Activated T-cell treated with anti-CD3 and anti-CD28 coated beads, Interleukin-2, amount 50 U/mL, for 4 hours (primary cell): ENCODE data around the gene GCC1. TPM values are rescaled to one million over a fixed set of nuclear protein-coding genes. Genes with fewer than 3 reads are reported as not detected.
"Not testable (repeated sequence)": the region's sequence is repeated elsewhere in the genome, so short reads cannot be mapped to it uniquely, and the experiment has no call there.

Experiments
- ATAC-seq, 2 donors: fragments of 200-7000 bp; cut with Tn5 transposase; one replicate each; pipeline ENCODE4 v1.10.0; 2021
- DNase-seq: peaks from one replicate; pipeline ENCODE4 v3.0.0-alpha.2; 2020
- H3K27me3 Mint-ChIP-seq: one replicate; pipeline ENCODE4 v1.8.0; 2021; ENCODE audit warnings: low read depth, mixed read lengths
- H3K36me3 Mint-ChIP-seq: one replicate; pipeline ENCODE4 v1.8.0; 2022; ENCODE audit warnings: mixed read lengths; ENCODE audit not compliant: insufficient read depth
- H3K4me1 Mint-ChIP-seq: one replicate; pipeline ENCODE4 v1.8.0; 2021; ENCODE audit warnings: low read depth, mixed read lengths
- H3K4me3 Mint-ChIP-seq: one replicate; pipeline ENCODE4 v1.8.0; 2021; ENCODE audit warnings: mild to moderate bottlenecking, moderate library complexity, mixed read lengths
- H3K9me3 Mint-ChIP-seq: one replicate; pipeline ENCODE4 v1.8.0; 2021; ENCODE audit warnings: mixed read lengths
- total RNA-seq, 3 donors: library from RNA; stranded (reverse); gene quantifications; one replicate each; pipeline ENCODE4 v1.2.1, GENCODE V29; 2021

The GCC1 gene
- total RNA-seq, 3 donors from 2014 or later, result 16.2 to 19.1 (median 18.5) TPM

DNA sequence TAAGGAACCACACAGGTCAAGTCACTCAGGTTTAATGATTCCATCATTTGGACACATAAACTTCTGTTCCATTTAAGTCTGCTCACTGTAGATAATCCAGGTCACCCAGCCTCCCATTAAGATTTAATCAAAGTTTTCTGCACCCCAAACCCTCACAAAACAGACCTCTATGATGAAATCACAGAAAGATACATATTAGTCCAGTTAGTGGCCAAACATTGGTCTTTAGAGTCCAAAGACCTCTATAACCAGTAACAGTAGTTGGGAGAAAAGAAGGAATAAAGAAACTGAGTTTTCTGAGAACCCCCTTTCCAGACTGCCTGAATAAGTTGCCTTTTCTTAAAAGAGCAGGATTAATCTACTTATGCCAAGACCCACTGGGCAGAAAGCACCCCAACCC, 4.8 kb downstream of the GCC1 start:
- H3K4me3 Mint-ChIP-seq, result no peak overlapping the region

DNA sequence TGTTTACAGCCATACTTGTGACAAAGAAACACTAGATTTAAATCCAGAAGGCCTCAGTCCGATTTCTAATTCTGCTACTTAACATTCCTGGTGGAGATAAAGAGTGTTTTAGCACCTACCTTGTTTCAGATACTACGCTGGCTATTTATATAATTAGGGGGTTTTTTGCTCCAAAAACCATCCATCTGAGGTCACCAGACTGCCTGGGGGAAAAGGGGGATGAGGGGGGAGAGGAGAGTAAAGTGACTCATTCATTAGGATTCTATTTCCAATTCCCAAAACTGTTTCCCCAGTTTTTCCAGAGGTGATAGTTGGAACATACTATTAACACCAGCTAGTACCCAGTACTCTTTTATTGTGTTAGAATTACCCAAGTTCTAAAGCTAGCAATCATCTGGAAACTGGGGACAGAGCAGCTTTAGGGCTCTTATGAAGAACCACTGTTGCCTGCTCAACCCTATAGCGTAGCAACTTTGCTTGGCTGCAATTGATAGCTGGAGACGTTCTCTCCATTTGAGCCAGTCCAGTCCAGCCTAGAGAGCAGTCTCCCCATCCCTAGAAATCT, 6.6 kb downstream of the GCC1 start:
- Mint-ChIP-seq H3K4me1 (peaks cover 47% of the 10 kb centered on the region), H3K4me3 (no peak overlapping the region), H3K36me3 (peaks cover 43% of the 10 kb centered on the region), H3K27me3 (no peaks in the 10 kb centered on the region), H3K9me3 (no peaks in the 10 kb centered on the region)
- no peak for ATAC-seq
- DNase-seq, result no peak

More for the DNA sequence above, 4.8 kb downstream of the GCC1 start:
- Mint-ChIP-seq H3K9me3 (no peaks in the 10 kb centered on the region), H3K36me3 (peaks cover 40% of the 10 kb centered on the region), H3K4me1 (peaks cover 59% of the 10 kb centered on the region), H3K27me3 (no peaks in the 10 kb centered on the region)
- DNase-seq (no peak), ATAC-seq (no peak)

DNA sequence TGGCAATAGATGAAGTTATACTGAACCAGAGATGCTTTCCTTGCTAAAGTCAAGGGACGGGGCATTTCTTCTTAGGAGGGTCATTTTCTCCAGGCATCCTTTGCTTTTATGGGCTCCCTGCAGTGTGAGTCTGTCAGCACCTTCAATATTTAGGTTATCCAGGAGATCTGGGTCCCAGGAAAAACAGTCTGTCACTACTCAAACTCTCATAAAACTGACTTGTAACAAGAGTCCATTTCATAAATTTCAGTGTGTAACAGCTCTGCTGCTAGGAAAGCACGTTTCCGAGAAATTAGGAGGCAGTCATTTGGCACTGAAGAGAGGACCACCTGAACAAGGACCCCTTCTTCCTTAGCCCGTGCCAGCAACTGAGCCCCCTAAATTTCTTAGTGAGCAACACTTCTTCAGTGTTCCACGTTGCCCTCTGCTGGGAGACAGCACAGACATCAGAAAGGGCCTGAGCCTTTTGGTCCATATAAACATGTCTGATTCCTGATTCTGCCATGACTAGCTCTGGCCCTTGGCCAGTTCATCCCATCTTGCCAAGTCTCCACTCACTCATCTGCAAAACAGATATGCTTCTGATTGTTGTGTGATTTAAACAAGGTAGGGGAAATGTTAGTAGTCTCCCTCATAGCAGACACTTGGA, 7.2 kb downstream of the GCC1 start:
- H3K27me3 Mint-ChIP-seq, result no peaks in the 10 kb centered on the region
- no peak overlapping the region for H3K4me3 Mint-ChIP-seq
- no peaks in the 10 kb centered on the region for H3K9me3 Mint-ChIP-seq
- DNase-seq, result no peak
- peaks cover 43% of the 10 kb centered on the region for H3K36me3 Mint-ChIP-seq
- ATAC-seq, result no peak
- peaks cover 41% of the 10 kb centered on the region for H3K4me1 Mint-ChIP-seq

DNA sequence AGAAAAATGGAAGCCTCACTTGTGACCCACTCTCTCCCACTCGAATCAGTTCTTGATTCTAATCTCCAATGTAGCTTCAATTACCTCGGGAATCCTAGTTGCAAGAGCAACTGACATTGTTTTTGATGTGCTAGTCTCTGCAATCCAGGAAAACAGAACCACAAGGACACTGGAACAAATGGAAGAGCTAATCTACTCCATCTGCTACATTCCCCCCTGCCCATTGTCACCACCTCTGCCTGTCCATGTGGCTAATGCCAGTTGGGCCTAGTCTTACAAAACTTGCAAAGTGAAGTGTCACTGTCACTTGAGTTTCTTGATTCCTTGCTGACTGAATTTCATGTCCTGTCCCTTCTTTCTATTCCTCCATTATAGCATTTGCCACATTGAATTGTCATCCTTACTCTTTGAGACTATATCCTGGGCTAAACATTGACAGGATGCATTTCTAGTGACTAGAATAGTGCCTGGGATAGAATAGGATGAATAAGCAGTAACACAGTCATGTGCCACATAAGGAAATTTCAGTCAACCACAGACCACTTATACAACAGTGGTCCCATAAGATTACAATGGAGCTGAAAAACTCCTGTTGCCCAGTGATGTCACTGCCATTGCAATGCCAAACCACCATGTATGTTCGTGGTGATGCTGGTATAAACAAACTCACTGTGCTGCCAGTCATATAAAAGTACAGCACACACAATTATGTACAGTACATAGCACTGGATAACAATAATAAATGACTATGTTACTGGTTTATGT, 13.5 kb downstream of the GCC1 start:
- no peaks in the 10 kb centered on the region for H3K9me3 Mint-ChIP-seq
- no peaks in the 10 kb centered on the region for H3K27me3 Mint-ChIP-seq
- peaks cover 4% of the 10 kb centered on the region for H3K4me1 Mint-ChIP-seq
- DNase-seq, result no peak
- H3K36me3 Mint-ChIP-seq, result peaks cover 25% of the 10 kb centered on the region
- no peak overlapping the region for H3K4me3 Mint-ChIP-seq
- no peak for ATAC-seq

DNA sequence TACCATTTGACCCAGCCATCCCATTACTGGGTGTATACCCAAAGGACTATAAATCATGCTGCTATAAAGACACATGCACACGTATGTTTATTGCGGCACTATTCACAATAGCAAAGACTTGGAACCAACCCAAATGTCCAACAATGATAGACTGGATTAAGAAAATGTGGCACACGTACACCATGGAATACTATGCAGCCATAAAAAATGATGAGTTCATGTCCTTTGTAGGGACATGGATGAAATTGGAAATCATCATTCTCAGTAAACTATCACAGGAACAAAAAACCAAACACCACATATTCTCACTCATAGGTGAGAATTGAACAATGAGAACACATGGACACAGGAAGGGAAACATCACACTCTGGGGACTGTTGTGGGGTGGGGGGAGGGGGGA, 17.4 kb downstream of the GCC1 start:
- H3K27me3 Mint-ChIP-seq, ATAC-seq, H3K9me3 Mint-ChIP-seq, DNase-seq, H3K4me1 Mint-ChIP-seq, H3K4me3 Mint-ChIP-seq: not testable (repeated sequence)
- peaks cover 30% of the 10 kb centered on the region for H3K36me3 Mint-ChIP-seq

DNA sequence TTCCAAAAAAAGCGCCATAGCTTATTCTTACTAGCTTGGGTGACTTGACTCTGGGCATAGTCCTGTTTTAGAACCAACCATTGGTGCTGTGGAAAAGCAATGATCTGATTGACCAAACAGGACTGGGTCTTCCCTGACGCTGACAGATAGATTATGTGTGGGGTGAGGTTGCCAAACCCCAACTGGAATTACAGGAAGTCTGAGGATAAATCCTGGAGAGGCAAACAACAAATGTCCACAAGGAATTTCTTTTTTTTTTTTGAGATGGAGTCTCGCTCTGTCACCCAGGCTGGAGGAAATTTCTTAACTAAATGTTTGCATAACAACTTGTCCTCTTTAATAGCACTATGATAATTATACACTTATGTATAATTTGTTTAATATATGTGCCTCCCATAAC, 19.2 kb downstream of the GCC1 start:
- Mint-ChIP-seq H3K27me3 (no peaks in the 10 kb centered on the region), H3K9me3 (peaks cover 5% of the 10 kb centered on the region), H3K4me3 (no peak overlapping the region), H3K4me1 (no peaks in the 10 kb centered on the region), H3K36me3 (peaks cover 24% of the 10 kb centered on the region)
- no peak for DNase-seq
- no peak for ATAC-seq

DNA sequence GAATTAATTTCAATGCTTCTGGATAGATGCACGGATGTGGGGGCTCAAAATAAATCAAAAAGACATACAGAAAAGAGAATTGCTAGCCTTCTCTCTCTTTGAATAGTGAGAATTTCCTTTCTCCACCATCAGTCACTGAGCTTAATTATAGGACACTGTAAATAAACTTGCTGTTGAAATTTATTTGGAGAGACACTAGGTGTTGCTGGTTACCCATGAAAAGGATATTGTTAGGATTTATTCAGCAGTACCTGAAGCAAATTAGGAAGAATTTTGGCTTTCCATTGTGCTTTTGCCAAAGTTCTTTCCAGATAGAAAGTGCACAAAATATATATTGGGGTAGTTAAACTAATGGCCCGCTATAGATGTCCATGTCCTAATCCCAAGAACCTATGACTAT, 27.6 kb downstream of the GCC1 start:
- no peak overlapping the region for H3K4me3 Mint-ChIP-seq
- no peaks in the 10 kb centered on the region for H3K36me3 Mint-ChIP-seq
- H3K4me1 Mint-ChIP-seq, result no peaks in the 10 kb centered on the region
- no peaks in the 10 kb centered on the region for H3K27me3 Mint-ChIP-seq
- no peaks in the 10 kb centered on the region for H3K9me3 Mint-ChIP-seq
- ATAC-seq (no peak), DNase-seq (no peak)

DNA sequence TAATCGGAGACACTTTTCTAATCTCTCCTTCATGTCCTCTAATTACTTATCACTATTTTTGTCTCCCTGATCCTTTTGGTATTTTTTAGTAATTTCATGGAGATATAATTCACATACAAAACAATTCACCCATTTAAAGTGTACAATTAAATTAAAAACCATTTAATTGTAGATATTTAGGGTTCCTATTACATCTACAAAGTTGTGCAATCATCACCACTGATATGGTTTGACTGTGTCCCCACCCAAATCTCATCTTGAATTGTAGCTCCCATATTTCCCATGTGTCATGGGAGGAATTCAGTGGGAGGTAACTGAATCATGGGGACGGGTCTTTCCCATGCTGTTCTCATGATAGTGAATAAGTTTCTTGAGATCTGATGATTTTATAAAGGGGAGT, 29.0 kb downstream of the GCC1 start:
- no peak for ATAC-seq
- Mint-ChIP-seq H3K27me3 (no peaks in the 10 kb centered on the region), H3K4me1 (no peaks in the 10 kb centered on the region), H3K36me3 (no peaks in the 10 kb centered on the region), H3K9me3 (no peaks in the 10 kb centered on the region), H3K4me3 (no peak overlapping the region)
- DNase-seq, result no peak

DNA sequence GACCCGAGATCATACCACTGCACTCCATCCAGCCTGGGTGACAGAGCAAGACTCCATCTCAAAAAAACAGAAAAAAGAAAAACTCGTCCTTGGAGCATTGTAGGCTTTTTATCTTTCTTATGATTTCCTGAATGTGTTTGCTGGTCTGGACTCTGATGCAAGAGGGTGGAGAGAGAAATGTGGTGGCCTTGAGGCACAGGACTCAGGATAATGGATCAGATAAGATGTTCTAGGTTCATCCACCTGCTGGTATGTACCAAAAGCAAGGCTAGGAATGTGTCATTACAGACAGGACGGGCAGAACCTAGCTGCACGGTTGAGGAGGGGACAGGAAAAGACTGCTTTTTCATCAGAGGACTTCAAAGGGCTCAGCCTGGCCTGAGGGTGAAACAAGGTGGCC, 33.5 kb downstream of the GCC1 start:
- no peaks in the 10 kb centered on the region for H3K4me1 Mint-ChIP-seq
- peaks cover 3% of the 10 kb centered on the region for H3K27me3 Mint-ChIP-seq
- no peak for DNase-seq
- H3K4me3 Mint-ChIP-seq, result no peak overlapping the region
- H3K9me3 Mint-ChIP-seq, result peaks cover 1% of the 10 kb centered on the region
- ATAC-seq, result no peak
- H3K36me3 Mint-ChIP-seq, result no peaks in the 10 kb centered on the region

DNA sequence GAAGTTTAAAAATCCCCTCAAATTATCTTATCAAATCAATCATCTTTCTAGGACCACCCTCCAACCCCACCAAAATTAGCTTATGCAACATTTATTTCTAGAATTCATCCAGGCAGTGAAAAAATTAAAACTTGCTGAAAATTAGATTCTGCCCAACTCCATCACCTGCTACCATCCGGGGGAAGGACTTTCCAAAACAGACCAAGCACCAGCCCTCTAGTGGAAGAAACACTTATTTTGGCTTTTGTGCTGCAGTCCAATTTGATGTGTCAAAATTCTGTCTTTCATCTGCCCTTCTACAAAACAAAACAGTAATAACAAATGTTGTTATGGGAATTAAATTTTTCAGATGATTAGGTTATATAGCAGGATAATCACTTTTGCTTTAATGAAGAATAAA, 35.1 kb downstream of the GCC1 start:
- H3K4me3 Mint-ChIP-seq, result no peak overlapping the region
- no peaks in the 10 kb centered on the region for H3K4me1 Mint-ChIP-seq
- ATAC-seq, result no peak

DNA sequence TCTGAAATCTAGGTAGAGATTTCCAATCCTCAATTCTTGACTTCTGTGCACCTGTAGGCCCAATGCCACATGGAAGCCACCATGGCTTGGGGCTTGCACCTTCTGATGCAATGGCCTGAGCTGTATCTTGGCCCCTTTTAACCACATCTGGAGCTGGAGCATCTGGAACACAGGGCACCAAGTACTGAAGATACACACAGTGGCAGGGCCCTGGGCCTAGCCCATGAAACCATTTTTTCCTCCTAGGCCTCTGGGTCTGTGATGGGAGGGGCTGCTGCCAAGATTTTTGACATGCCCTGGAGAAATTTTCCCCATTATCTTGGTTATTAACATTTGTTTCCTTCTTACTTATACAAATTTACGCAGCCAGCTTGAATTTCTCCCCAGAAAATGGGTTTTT, 39.1 kb downstream of the GCC1 start:
- no peak for DNase-seq
- H3K27me3 Mint-ChIP-seq, result peaks cover 4% of the 10 kb centered on the region
- no peak for ATAC-seq
- no peaks in the 10 kb centered on the region for H3K4me1 Mint-ChIP-seq
- H3K36me3 Mint-ChIP-seq, result no peaks in the 10 kb centered on the region
- no peak overlapping the region for H3K4me3 Mint-ChIP-seq
- H3K9me3 Mint-ChIP-seq, result peaks cover 6% of the 10 kb centered on the region

More for the DNA sequence above, 35.1 kb downstream of the GCC1 start:
- Mint-ChIP-seq H3K36me3 (no peaks in the 10 kb centered on the region), H3K27me3 (peaks cover 3% of the 10 kb centered on the region), H3K9me3 (peaks cover 6% of the 10 kb centered on the region)
- DNase-seq, result no peak

DNA sequence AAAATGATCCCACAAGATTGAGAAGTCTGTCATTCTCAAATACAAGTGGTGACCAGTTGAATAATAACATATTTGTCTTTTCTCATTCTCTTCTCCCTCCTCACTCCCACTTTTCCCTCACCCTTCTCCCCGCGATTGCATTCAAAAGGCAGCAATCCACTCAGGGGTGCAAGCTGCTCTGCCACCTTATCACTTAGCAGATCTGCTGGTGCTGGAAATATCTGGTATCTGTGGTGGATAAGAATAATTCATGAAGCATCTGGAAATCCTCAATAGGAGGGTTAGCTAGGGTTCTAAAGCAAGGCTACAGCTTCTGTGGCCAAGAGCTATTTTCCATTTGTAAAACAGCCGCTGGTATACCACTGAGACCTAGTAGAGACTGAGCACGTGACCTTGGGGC, 43.8 kb downstream of the GCC1 start:
- no peak for ATAC-seq
- H3K36me3 Mint-ChIP-seq, result no peaks in the 10 kb centered on the region
- peaks cover 22% of the 10 kb centered on the region for H3K27me3 Mint-ChIP-seq
- no peak overlapping the region for H3K4me3 Mint-ChIP-seq
- peaks cover under 1% of the 10 kb centered on the region for H3K9me3 Mint-ChIP-seq
- peaks cover 3% of the 10 kb centered on the region for H3K4me1 Mint-ChIP-seq
- no peak for DNase-seq

DNA sequence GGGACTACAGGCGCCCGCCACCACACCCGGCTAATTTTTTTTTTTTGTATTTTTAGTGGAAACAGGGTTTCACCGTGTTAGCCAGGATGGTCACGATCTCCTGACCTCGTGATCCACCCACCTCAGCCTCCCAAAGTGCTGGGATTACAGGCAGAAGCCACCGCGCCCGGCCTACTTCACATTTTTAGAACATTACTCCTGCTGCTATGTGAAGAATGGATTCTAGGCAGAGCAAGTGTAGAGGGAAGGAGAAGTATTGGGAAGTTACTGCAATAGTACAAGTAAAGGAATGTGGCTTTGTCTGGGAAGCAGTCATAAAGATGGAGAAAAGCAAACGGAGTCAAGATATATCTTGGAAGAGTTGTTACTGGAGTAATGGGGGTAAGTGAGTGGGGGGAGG, 44.9 kb downstream of the GCC1 start:
- H3K4me1 Mint-ChIP-seq, DNase-seq, H3K9me3 Mint-ChIP-seq, H3K4me3 Mint-ChIP-seq, ATAC-seq, H3K36me3 Mint-ChIP-seq: not testable (repeated sequence)
- H3K27me3 Mint-ChIP-seq, result peaks cover 32% of the 10 kb centered on the region

DNA sequence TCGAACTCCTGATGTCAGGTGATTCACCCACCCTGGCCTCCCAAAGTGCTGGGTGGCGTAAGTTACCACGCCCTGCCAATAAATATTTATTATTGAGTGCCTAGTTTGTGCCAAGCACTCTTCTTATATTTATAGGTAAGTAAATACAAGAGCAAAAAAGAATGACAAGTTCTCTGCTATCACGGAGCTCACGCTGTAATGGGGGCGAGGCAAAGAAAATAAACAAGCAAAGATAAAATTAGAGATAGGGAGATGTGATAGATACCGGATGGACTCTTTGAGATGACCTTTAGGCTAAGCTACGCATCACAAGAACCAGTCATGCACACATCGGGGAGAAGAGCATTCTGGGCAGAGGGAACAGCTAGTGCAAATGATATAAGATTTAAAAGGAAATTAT, 46.3 kb downstream of the GCC1 start:
- no peak for DNase-seq
- no peaks in the 10 kb centered on the region for H3K36me3 Mint-ChIP-seq
- ATAC-seq, result no peak
- peaks cover 43% of the 10 kb centered on the region for H3K27me3 Mint-ChIP-seq
- H3K4me1 Mint-ChIP-seq, result peaks cover 3% of the 10 kb centered on the region
- H3K9me3 Mint-ChIP-seq, result no peaks in the 10 kb centered on the region
- H3K4me3 Mint-ChIP-seq, result no peak overlapping the region

DNA sequence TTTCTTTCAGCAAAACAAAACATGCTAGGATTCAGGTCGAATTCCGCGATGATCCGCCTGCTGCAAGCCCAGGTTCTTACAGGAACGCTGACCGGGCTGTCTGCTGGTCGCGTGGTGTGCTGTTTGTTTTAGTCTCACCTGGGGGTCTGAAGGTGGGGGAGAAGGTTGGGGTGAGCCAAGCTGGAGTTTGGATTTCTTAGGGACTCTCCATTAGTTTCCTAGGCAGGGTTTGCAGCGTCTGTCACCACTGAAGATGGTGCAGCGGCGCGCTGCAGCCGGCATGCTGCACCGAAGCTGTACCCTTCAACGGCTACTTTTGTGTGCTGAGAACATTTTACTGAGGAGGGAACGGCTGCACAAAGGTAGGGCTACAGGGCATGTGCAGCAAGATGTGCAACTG, 48.7 kb downstream of the GCC1 start:
- Mint-ChIP-seq H3K27me3 (peaks cover 47% of the 10 kb centered on the region), H3K4me3 (no peak overlapping the region), H3K9me3 (no peaks in the 10 kb centered on the region), H3K36me3 (no peaks in the 10 kb centered on the region), H3K4me1 (peaks cover 3% of the 10 kb centered on the region)
- ATAC-seq (no peak), DNase-seq (no peak)
